ENCODE results near the gene CHI3L1. TPM values are rescaled to one million over a fixed set of nuclear protein-coding genes. Genes with fewer than 3 reads are reported as not detected.

Gene CHI3L1
- polyA plus RNA-seq, 1 donor = 1.7 TPM

DNA sequence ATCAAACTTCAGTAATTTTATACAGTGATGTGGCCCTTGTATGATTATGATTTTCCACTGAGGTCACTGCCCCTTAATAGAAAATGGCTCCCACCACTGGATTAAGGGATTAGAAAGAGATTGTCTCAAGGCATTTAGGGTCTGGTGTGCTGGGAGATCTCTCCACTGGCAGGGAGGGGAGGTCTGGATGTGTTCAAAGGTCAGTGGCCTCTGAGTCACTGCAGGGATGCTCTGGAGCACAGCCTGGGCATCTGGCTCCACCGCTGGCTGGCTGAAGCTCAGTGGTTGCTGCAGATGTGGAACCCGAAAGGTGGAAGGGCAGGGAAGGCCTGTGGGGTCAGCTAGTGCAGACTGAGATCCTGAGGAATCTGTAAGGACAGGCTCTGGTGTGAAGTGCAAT lies 18.3 kb upstream of the CHI3L1 start:
- DNase-seq = no peak

DNA sequence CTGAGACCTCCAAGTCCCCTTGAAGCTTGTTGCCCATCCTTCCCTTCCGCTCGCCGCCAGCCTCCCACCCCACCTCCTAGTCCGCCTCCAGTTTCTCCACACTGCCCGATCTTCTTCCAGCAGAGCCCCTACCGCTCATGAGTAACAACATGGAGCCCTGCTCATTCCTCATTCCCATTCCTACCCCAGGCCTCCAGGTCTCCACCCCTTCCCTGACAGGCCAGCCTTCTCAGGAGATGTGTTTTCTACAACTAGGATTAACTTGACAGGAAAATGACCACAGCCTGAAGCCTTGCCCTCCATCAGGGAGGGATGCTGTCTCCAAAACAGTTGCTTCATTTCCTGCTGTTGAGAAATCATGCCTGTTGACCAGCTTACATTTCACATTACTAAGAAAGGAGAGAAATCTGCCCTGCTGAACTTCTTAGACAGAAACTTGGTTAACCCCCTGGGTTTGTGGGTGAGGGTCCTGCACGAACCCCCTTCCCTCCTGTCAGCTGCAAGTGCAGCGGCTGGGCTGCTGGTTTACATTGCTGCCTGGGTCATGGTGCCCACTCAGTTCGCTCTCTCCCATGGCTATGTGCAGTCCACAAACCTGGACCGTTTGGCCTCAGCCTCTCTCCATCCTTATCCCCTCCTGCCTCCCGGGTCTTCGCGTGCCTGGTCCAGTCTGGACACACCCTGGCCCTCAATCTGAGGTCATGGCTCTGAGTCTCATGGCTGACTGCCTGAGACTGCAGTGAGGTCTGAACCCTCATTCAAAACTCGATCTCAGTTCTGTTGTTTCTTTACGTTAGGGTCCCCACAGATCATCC lies 16.1 kb upstream of the CHI3L1 start:
- no peak for DNase-seq

DNA sequence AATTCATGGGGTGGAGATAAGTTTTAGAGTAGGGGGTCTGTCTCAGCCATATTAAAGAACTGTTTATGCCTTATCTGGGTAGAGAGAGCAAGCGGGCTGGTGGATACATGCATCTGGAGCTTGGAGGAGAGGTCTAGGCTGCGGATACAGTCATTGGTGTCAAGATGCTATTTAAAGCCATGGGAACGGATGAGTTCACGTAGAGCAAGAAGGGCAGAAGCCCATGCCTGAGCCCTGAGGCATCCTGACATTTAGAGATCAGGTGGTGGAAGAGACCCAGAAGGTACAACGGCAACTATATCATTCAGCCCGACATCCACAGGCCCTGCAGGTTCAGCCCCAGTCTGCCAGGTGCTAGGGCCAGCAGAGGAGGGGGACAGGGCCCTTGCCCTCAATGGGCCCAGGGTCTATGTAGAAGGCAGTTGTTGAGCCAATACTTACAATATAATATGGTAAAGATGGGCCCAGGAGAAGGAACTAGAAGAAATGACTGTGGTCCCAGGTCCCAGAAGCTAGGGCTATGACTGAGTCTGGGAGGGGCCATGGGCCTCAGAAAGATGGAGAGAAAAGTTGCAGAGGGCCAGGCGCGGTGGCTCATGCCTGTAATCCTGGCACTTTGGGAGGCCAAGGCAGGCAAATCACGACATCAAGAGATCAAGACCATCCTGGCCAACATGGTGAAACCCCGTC lies 15.2 kb upstream of the CHI3L1 start:
- no peak for DNase-seq

DNA sequence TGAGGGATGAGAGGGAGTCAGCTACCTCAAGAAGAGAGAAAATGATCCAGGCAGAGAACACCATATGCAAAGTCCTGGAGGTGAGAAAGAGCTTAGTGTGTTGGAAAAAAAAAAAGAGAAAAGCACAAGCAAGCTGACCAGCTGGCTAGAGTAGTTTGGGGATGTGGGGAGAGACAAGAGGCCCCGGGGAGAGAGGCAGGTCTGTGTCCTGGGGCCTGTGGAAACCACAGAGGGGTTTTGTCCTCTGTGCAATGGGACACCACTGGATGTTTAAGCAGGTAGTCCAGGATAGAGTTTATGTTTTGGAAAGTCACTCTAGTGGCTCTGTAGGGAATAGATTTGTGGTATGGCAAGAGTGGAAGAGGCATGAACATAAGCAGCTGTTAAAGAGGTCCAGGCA lies 14.4 kb upstream of the CHI3L1 start:
- DNase-seq = no peak

GRCh38 chr1:203199816-203200571 lies 13.5 kb upstream of the CHI3L1 start:
- no peak for DNase-seq

- no peak for DNase-seq
Measured at GRCh38 chr1:203199481-203199815, 12.9 kb upstream of the CHI3L1 start.

GRCh38 chr1:203199002-203199401 lies 12.5 kb upstream of the CHI3L1 start:
- DNase-seq = no peak

- DNase-seq = no peak
Measured at GRCh38 chr1:203197625-203198024, 11.1 kb upstream of the CHI3L1 start.

GRCh38 chr1:203196371-203196770 lies 9.9 kb upstream of the CHI3L1 start:
- no peak for DNase-seq

DNA sequence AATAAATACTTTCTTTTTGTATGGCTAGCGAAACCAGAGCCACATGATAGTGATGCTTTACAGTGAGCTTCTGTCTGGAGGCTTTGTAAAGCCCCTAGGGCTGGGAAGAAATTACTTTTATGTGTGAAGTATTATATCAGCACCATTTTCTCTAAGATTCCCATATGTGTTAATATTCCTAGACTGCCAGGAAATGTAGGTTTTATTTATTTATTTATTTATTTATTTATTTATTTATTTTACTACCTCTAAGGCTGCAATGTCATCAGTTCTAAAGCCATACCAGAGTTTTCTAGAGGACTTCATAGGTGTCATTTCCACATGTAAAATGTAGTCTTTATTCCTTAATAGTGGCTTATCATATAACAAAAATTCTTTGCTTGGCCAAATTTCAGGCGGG lies 4.4 kb upstream of the CHI3L1 start:
- DNase-seq = no peak

GRCh38 chr1:203189951-203190352 lies 3.4 kb upstream of the CHI3L1 start:
- DNase-seq = no peak

DNA sequence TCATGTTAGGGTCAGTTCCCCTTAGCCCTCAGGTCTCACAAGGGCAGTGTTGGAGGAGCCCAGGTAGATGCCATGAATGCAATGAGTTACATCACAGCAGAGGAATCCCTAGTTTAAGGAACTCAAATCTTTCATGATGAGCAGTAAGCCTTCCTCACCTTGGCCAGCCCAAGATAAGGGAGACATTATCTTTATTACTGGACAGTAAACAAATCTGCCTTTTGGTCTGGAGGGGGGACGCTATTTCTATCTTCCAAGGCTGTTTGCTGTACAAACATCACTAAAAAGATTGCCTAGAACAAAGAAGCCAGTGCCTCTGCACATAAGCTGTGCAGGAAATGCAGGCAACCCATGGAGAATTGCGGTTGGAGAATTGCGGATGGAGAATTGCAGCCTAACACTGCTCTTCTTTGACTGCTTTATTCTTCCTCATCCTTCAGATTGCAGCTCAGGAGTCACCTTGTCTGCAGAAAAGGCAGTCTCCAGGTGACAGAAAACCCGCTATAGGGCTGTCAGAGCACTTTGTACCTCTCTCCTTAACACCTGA lies 2.3 kb upstream of the CHI3L1 start:
- DNase-seq = no peak

GRCh38 chr1:203187689-203188264 lies 1.3 kb upstream of the CHI3L1 start:
- DNase-seq = no peak

DNA sequence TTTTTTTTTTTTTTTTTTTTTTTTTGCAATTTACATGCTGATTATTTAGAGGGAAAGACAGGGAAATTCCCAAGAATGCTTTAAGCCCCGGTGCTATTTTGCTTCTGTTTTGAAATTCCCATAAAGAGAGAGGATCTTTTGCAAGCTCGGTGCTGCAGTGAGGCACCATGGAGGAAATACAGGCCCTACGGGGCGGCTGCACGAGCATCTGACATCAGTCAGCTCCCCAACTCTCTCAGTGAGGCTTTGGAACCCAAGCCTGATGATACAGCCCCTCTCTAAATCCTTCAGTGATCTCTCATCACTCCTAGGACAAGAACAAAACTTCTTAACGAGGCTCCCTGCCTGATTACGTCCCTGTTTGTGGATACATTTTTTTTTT lies 791 bp upstream of the CHI3L1 start:
- DNase-seq = no peak

DNA sequence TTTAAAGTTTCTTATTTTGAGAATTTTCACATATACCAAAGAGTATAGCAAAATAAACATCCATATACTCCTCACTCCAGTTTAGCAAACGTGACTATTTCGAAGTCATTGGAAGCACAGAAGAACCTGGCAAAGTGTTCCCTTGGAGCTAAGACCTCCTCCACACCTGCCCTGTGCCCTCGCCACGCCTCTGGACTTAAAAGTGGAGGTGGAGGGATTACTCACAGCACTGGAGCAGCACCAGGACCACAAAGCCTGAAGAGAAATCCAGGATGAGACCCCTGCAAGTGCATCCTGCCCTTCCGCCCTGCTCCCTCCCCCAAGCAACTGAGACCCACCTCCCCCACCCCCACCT lies 436 bp downstream of the CHI3L1 start:
- no peak for DNase-seq

GRCh38 chr1:203185585-203185984 lies 919 bp downstream of the CHI3L1 start:
- DNase-seq = no peak

DNA sequence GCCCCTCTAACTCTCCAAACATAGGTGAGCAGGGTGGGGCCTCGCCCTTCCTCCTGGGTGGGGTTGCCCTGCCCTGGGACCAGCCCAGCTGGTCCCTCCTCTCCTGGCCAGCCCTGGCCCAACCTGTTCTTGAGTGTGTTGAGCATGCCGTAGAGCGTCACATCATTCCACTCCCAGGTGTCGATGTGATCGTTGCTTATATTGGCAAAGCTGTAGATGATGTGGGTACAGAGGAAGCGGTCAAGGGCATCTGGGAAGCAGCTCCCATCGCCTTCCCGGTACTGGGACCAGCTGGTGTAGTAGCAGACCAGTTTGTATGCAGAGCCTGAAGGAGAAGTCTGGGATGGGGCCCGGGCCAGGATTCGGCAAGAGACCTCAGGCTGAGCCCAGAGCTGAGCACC lies 1.4 kb downstream of the CHI3L1 start:
- DNase-seq = no peak

DNA sequence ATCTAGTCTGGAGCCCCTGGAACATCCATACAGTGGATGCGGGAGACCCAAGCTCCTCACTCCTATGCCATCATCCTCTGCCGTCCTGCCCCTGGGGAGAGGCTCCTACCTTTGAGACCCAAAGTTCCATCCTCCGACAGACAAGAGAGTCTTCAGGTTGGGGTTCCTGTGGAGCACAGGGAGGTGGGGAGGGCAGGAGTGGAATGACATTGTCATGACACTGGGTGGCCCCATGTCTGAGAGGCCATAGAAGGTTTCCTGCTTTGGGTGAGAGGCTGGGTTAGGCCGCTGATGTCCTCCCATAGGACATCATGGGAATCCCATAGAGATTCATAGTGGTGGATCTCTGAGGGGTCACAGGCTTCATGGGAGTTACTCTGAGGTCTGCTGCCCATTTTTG lies 2.0 kb downstream of the CHI3L1 start:
- DNase-seq = no peak

- DNase-seq = no peak
Measured at GRCh38 chr1:203183828-203184227, 2.7 kb downstream of the CHI3L1 start.

GRCh38 chr1:203182387-203182953 lies 4.0 kb downstream of the CHI3L1 start:
- DNase-seq = no peak

DNA sequence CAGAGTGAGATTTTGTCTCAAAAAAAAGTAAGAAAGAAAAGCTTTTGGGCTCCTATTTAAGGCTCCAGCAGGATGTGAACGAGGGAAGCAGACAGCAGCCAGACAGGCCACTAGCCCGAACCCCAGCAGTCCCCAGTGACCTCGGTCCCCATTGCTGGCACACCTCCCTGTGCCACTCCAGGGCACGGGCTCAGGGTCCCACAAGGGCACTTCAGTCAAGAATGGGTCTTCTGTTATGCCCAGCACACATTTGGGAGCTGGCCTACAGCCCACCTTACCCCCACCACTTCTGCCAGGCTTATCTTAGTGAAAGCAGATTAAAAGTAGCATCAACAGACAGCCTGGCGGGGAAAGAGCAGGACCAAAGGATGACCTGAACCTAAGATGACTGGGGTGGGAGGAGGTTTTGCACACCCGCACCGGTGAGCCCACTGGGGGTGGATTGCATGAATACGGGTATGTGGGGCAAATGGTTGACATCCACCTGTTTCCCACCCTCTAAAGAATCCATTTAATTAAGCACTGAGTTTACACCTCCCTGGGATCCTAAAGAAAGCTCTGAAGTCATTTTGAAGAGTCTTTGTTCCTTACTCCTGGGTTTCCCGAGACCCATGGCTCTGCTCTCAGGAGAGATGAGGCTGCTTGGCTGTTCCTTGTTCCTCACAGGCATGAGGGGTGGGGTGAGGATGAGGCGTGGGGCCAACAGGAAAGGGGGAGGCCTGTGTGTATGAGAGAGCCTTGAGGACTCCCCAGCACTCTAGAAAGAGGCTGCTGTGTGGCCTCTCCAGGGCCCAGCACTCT lies 4.7 kb downstream of the CHI3L1 start:
- no peak for DNase-seq

Measured in hindlimb muscle (tissue), 1 donor.